ENCODE data around the gene IGFBPL1.

- TF ChIP-seq CTCF (IDR thresholded peaks at IDR 0.05) (no peak), POLR2AphosphoS5 (IDR thresholded peaks at IDR 0.05) (no peak)
These were observed 60.7 kb downstream of the IGFBPL1 start for GRCh38 chr9:38363589-38363925.

Data from stomach (tissue), 4 donors.